HG03575 (cell line): Measurements from ENCODE around the gene NUDT21.
A peak's percentile ranks its signal among the peaks of the same experiment; 100 is the strongest.
"Not testable (repeated sequence)": the region's sequence is repeated elsewhere in the genome, so short reads cannot be mapped to it uniquely, and the experiment has no call there.

ENCODE experiments used
- ATAC-seq: cut with Tn5 transposase; IDR thresholded peaks from one replicate; pipeline ENCODE4 v1.9.1; 2021; ENCODE audit not compliant: unreplicated experiment, insufficient number of reproducible peaks, low FRiP score; ENCODE audit errors: extremely low read depth

NUDT21 gene

DNA sequence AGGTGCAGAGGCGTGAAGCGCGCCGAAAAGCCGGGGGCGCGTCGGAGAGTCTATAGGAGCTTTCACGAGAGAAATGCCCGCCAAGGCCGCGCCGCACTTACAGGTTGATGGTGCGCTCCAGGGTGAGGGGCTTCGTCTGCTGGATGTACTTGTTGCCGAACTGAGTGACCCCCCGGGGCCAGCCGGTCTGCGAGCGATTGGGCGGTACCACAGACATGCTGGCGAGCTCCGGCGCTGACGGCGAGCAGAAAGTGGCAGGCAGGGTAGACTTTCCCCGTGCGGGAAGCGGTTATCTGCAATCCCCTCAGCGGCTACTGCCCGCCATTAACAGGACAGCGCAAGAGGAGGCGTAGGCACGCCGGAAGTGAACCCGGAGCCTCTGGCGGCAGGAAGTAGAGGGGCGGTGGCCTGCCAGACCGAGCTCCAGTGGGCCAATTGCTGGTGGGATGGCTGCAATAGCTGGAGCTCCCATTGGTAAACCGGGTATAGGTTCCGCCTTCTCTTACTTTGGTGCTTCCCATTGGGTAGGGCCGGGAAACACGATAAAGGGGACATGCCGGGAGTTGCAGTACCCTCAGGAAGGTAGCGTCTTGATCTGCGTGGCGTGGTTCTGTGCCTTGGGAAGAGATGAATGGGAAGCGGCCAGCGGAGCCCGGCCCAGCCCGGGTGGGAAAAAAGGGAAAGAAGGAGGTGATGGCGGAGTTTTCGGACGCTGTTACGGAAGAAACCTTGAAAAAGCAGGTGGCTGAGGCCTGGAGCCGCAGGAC is at the start of gene NUDT21, which contains the start of gene OGFOD1:
NUDT21 (minus strand) TSS at position 347 of the 767 bp plus-strand sequence; CDS start at position 217, 130 bp downstream.
OGFOD1 (plus strand) TSS at position 569 of the 767 bp plus-strand sequence; CDS start at position 628, 59 bp downstream.
- ATAC-seq = peak; percentile 84

DNA sequence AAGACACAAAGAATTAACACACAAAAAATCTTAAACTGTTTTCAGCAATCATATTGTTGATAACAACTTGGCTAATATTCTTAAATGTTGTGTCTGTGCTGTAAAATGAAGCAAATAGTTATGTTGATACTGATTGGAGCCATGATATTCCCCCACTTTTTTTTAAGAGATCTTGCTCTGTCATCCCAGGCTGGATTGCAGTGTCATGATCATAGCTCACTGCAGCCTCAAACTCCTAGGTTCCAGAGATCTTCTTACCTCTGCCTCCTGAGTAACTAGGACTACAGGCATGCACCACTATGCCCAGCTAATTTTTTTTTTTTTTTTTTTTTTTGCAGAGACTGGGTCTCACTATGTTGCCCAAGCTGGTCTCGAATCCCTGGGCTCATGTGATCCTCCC is 42.7 kb upstream of the NUDT21 start:
- ATAC-seq = no peak

GRCh38 chr16:56493126-56493525 is 42.0 kb upstream of the NUDT21 start:
- ATAC-seq = no peak

DNA sequence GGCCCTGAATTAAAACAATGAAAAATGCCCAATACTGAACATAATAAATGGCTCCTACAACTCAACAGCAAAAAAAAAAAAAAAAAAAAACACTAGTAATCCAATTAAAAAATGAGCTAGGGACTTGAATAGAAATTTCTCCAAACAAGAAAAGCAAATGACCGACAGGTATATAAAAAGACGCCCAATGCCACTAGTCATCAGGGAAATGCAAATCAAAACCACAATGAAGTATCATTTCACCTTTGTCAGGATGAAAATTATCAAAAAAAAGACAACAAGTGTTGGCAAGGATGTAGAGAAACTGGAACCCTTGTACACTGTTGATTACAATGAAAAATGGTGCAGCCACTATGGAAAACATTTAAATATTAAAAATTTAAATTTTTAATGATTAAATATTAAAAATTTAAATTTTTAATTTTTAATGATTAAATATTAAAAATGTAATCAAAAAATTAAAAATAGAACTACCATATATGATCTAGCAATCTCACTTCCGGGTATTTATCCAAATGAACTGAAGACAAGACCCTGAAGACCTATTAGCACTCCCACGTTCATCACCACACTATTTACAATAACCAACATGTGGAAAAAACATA is 40.6 kb upstream of the NUDT21 start:
- ATAC-seq = no peak

DNA sequence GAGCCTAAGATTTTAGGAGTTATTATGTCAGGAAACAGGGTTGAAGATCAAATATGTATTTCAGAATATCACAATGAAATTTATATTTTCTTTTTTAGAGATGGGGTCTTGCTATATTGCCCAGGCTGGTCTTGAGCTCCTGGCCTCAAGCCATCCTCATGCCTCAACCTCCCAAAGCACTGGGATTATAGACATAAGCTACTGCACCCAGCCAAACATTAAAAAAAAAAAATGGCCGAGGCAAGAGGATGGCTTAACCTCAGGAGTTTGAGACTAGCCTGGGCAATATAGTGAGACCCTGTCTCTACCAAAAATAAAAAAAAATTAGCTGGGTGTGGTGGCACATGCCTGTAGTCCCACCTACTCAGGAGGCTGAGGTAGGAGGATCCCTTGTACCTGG is 37.7 kb upstream of the NUDT21 start:
- not testable (repeated sequence) for ATAC-seq

DNA sequence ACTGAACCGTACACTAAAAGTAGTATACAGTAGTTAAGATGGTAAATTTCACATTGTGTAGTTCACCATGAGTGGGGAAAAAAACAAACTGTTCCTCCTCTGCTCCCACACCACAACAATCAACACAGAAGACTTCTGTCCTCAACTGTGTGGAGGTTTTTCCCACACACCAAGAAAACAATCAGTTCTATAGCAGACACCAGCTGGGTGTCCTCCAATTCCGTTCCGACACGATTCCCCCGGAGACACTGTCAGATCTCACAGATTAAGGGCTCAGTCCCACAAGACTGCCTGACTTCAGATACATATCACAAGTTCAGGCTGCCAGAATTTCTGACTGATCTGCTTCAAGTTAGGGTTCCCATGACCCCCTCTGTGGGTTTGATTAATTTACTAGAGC is 36.9 kb upstream of the NUDT21 start:
- ATAC-seq = no peak

DNA sequence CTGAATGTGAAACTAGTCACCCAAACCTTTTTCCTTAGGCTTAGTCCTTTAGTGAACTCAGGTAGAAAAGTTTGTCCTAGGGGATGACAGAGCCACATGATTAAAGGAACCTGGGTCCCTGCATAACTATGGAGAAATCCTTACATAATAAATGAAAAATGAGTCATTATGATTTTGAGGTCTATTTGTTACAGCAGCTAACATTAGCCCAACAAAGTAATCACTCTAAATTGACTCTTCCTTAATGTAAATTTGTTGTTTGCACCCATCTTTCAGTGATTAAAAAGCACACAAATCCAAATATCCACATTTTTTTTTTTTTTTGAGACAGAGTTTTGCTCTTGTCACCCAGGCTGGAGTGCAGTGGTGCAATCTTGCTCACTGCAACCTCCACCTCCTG is 32.3 kb upstream of the NUDT21 start:
- no peak for ATAC-seq

GRCh38 chr16:56482683-56483236 is 31.6 kb upstream of the NUDT21 start:
- ATAC-seq = no peak

- no peak for ATAC-seq
These were observed 30.5 kb upstream of the NUDT21 start for GRCh38 chr16:56481468-56482122.

- ATAC-seq = no peak
These were observed 29.8 kb upstream of the NUDT21 start for GRCh38 chr16:56480776-56481467.

DNA sequence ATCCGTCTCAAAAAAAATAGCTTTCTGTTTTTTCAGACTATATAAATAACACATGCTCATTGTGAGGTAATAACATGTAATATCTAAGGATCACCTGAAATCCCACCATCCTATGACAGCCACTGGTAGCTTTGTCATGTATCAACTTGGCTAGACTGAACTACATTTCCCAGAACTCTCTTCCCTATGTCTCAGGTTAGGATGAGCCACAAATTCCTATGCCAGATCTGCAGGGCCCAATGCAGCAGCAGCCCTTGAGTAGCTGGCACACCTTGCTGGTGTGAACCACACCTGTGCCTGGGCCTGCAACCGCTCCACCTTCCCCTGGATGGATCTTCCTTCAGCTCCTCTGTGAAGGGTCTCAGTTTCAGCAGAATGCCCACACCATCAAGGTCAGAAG is 28.3 kb upstream of the NUDT21 start:
- ATAC-seq = no peak

- ATAC-seq = no peak
These were observed 27.3 kb upstream of the NUDT21 start for GRCh38 chr16:56478281-56479049.

DNA sequence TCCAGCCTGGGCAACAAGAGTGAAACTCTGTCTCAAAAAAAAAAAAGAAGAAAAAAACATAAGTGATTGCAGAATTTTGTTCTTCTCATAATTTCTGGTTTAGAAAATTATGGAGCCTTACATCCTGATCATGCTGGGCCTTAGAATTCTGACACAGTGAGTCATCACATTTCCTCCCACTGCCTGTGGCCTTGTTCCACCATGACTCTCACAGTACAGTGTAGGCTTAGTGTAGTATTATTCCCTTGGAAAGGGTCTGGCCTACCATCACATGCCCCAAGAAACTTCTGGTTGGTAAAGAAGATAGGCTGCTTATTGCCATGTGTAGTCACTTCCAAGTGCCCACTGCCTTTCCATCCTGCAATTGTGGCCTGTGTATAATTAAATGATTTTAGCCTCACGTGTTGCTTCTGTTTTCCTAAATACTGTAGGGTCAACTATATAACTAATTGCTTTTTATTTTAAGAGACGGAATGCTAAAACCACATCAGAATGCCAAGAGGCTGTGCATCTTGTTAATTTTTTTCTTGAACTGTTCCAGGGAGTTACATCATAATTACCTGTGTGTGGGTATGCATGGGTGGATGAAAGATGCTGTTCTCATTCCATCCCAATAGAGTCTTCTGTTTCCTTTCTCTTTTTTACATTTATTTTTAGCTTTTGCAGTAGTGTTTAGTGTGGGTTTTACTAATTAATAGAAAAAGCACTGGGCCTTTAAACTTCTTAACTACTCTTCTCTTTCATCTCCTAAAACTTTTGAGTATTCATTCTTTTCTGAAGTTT is 26.2 kb upstream of the NUDT21 start:
- ATAC-seq = no peak

DNA sequence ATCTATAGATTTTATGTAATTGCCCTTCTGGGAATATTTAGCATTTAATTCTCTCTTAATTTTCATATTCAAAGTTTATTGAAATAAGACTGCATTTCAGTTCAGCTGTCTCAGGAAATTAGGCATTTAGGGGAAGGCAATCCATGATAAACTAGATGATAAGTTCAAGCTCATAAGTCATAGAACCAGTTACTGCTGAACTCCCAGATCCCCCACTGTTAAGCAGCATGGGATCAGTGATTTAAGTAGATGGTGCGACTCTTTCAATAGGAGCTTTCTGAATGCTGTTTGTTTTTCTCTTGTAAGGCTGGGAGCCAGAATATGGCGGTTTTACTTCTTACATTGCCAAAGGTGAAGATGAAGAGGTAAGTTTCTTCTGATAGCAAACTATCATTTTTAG is 24.1 kb upstream of the NUDT21 start:
- no peak for ATAC-seq

- no peak for ATAC-seq
These were observed 19.5 kb upstream of the NUDT21 start for GRCh38 chr16:56470666-56471065.

- ATAC-seq = no peak
These were observed 19.1 kb upstream of the NUDT21 start for GRCh38 chr16:56470232-56470631.

DNA sequence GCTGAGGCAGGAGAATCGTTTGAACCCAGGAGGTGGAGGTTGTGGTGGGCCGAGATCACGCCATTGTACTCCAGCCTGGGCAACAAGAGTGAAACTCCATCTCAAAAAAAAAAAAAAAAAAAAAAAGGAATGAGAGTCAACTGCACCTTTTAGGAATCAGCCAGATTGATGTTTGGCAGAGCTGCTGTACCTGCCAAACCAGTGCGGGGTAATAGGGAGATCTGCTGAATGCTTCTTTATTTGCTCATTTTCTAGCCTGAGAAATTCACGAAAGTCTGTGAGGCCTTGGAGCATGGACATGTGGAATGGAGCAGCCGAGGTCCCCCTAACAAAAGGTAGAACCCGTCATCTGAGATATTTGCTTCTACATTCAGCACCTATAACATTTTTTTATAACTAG is 18.6 kb upstream of the NUDT21 start:
- no peak for ATAC-seq

GRCh38 chr16:56468800-56469199 is 17.7 kb upstream of the NUDT21 start:
- ATAC-seq = no peak
